DMS153 (cell line): ENCODE results near the gene TPPP2.

ENCODE experiments used
- DNase-seq: peaks from one replicate; lab custom pipeline; 2025; lab: John Stamatoyannopoulos, UW

Gene TPPP2

DNA sequence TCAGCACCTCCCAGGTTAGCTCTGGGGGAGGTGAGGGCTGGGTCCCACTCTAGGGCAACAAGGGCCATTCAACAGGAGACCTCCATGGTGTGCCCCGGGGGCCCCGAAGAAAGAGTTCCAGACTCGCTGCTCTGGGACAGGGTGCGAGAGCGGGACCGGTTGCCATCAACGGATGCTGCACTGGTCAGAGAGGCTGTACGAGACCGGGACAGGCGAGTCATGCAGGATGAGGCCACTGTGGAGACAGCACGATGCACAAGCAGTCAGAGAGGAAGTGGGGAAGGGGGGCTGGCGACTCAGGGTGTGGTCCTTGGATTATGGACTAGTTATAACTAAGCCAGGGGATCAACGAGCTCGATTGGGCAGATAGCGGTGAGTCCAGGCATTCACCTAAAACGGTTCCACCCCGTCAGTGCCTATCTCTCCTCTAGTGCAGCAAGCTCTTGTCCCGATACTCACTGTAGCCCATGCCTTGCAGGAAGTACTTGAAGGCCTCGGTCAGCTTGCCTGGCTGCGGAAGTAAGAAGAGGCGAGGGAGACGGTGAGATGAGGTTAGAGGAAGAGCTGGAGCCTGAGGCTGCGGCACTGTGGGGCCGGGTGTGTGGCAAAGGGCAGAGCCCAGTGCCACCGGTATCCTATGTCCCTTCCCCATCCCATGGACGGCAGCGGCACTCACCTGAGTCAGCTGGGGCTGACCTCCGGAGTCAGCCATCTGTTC lies 12.3 kb upstream of the TPPP2 start:
- no peak for DNase-seq

DNA sequence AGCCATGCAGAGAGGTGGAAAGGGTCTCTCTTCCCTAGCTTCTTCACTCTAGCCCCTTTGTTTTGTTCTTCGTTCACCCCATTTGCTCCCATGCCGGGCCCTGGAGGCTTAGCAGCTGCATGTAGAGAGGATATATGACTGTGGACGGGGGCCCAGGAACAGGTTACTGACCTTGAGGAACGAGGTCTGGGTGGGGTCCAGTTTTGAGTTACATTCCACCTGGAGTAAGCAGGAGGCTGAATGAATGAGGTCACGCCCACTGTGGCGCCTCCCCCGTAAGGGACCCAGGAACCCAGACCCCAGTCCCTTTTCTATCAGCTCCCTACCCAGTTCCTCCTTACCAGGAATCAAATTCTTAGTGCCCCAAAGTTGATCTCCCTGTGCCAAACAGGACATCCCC lies 11.7 kb upstream of the TPPP2 start:
- no peak for DNase-seq

DNA sequence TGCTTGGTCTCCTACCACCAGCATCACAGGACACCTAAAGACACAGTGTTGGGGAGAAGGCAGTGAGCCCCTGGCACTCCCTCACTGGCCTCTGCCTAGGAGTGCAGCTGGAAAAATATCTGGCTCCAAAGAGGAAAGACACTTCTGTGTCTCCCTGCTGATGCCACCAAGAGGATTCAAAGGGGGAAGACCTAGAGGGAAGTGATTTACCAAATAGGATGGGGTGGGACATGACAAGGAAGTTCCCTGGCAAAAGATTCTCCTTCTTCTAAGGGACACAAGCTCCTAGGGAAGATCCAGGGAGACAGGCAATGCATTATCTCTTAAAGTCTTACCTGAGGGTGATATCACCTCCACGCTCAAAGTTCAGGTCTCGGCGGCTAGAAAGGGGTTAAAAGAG lies 11.2 kb upstream of the TPPP2 start:
- no peak for DNase-seq

DNA sequence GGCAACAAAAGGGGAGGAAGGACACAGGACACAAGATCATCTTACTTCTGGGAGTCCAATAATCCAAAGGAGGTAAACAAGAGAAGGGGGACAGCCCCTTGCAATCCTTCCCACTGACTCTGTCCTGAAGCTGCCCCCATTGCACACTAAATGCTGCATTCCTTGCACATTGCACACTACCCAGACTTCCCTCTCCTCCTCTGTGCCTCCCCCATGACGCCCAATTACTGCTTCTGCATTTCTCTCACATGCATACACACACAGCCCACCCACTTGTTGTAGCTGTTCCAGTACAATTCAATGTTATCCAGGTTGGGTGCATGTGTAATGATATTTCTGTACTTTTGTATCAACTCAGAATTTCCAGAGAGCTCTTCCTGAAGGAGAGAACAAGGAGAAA lies 10.7 kb upstream of the TPPP2 start:
- no peak for DNase-seq

DNA sequence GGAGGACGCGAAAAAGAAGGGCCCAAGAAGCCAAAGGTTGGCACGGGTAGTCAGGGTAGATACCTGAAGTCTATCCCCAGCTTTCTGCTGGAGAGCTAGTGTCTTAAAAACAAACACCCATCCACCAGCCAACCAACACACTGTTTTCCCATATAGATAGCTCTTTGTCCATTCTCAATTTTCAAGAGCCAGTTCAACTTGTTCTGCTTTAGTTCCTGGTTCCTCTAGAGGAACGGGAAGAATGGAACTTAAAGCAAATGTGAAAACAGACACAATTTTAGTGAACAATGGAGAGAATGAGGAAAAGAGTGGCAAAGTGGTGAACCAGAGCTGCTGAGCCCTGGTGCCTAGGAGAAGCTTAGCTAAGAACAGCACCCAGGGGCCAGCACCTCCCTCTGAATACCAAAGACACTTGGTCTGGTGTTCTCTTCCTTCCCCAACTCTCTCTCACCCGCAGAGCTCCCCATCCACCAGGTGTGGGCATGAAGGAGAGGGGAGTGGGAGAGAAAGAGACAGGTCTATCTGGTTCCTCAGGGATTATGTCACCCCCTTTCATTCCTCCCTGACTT lies 9.0 kb upstream of the TPPP2 start:
- no peak for DNase-seq

DNA sequence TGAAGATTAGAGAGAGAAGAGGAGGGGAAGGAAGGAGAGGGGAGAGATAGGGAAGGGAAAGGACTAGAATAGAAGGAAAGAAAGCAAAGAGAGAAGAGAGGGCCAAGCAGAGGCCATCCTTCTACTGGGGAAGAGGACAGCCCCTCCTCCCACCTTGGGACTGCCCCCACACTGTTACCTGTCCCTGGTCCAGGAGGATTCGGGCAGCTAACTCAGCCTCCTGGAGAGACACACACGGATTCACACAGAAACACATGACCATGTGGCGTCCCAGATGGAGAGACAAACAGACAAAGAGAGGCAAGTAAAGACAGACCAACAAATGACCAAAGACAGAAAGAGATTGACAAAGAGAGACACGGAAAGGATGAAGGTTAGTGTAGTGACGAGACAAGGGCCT lies 7.3 kb upstream of the TPPP2 start:
- DNase-seq = no peak

DNA sequence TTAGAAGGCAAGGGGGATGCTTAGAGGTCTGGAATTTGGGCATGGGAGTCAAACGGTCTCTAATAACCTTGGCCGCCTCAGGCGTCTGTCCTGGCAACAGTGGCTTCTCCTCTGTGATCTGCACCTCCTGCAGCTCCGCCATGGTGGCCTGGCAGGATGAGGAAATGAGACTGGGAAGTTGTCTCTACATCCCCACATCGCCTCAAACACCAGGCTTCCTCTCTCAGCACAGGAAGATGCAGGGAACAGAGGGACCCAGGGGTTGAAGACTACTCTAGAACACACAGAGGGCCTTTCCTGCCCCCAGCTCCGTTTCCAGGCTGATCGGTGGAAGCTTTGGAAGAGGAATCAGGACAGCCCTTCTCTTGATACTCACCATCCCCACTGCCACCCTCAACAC lies 6.8 kb upstream of the TPPP2 start:
- no peak for DNase-seq

DNA sequence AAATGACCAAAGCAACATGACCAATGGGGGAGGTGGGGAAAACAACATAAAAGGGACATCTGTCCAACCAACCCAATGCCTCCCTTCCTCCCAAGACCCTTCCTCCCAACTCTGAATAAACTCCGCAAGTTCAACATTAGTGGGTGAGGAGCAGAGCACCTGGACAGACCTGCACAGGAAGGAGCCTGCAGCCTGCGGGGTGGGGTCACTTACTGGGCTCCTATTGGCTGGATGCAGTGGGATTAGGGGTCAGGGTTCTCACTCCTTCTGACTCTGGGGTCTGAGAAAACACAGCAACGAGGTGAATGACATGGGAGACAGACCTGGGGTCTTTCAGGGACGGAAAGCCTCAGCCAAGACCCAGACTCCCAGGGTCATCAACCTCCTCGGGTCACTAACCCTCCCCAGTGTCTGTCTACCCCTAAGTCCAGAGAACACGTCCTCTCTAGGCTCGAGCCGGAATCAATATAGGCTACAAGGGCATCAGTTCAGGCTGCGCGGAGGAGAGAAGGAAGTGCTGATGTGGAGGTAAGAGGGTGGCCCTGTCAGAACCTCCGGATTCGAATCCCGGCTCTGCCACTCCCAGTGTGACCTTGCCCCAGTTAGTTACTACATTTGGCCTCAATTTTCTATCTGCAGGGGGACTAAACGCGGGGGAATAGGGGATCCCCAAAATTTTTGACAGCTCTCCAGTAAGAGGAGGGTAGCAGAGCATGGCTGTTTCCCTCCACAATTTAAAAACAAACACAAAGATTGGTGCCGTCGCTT lies 6.0 kb upstream of the TPPP2 start:
- DNase-seq = no peak

DNA sequence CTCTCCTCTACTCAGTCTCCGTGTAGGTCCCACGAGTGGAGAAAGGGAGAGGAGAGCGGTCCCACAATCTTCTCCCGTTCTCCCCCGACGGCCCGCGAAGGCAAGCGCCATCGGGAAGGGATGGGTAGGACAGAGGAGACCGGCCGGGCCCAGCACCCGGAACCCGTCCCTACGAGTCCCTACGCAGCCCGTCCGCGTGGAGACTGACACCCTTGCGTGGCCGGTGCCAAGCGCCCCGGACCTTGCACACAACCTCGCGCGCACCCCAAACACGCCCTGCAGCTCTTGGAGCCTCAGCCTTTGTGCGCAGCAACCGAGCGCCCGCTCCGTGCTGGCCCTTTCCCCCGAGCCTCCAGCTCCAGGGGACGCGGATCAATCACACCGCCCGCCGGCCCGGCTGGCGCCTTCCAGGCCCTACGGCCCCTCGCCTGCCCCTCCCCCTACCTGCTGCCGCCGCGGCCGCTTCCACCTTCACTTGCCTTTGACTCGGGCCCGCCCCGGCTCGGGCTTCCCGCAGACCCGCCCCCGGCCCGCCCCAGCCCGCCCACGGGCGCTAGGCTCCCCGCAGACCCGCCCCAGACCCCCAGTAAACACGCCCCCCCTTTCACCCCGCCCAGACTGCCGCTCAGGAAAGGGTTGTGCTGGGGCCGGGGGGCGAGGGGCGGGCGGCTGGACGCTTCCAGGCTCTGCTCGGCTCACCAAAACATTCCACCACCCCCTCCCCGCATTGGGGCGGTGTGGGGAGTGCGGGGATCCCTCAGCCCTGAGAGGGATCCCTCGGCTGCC lies 5.2 kb upstream of the TPPP2 start, which contains the start of gene NDRG2:
TSS of gene NDRG2 (minus strand) at position 477 of the 786 bp plus-strand sequence. CDS start 1,746 bp downstream, outside the sequence.
- peak; percentile 4 for DNase-seq

DNA sequence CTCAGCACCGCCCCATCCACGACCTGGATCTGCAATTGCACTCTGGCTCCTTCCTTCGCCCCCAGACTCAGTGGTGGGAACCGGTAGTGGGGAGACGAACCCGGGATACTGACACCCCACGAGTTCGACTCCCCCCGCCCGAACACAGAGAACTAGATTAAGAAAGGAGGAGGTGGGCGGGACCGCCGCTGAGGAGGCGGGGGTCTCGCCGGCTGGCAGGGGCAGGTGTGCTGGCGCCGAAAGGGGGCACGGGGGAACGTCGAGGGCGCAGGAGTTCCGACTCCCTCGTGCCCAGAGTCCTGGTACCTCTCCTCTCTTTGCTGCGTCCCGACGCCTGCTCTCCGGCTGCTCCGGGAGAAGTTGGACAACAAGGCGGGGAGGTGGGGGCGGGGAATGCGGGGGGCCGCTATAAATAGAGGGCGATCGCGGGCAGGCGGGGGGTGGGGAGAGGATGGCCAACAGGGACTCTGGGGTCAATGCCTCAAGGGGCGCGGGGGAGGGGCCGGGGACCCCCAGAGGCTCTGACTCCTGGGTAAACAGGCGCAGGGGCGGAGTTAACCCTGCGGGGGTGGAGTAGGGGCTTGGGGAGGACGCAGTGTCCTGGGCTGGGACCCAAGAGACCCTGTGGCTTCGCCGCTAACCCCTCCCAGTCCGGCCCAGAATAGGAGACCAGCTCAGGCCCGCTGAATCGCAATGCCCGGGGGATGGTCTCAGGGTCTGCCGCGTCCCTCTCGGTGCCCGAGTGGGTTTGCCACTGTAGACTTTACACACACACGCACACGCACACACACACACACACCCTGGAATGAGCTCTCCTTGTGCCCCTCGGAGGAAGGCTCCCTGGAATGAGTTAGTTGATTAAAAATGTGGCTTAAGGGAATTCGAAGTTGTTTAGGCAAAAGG lies 4.4 kb upstream of the TPPP2 start:
- no peak for DNase-seq

DNA sequence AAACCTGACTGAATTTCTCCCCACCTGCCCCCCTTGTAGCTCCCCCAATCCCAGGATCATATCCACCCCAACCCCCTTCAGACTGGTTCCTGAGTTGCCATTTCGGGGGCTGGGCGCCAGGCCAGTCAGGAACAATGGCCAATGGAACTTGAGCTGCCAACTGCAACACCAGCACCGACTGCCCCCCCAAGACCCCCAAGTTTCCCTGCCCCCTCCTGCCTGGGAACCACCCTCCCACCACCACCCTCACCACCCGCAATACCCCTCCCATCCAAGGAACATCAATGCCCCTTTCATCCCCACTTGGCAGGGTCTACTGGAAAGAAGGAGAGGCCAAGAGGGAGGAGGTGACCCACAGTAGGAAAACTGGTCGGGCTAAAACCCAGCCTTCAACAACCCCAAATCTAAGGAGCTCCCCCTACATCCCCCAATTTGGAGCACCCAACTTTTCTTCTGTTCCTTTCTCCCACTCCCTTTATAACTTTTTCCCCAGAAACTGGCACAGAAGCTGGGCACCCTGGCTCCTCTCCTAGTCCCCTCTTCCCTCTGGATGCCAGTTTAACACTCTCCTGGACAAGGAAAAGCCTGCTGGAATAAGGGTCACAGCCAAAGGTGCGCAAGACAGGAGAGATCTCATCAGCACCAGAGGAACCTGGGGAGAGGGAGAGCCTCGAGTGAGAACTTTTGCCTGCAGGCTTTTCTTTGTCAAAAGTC lies 3.6 kb upstream of the TPPP2 start:
- no peak for DNase-seq

DNA sequence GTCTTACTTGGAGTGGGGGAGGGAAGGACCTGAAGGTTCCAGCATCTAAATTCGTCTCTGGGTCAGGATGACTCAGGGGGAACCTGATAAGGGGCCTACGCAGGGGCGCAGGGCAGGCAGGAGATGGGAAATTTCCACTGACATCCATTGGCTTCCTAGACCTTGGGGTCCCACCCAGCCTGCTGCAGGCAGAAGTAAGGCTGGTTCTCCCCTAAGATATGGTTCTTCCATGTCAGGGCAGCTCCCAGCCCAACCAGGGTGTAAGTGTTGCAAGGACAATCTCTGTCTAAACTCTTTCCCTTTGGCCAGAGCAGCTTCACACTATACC lies 3.1 kb upstream of the TPPP2 start:
- DNase-seq = no peak

DNA sequence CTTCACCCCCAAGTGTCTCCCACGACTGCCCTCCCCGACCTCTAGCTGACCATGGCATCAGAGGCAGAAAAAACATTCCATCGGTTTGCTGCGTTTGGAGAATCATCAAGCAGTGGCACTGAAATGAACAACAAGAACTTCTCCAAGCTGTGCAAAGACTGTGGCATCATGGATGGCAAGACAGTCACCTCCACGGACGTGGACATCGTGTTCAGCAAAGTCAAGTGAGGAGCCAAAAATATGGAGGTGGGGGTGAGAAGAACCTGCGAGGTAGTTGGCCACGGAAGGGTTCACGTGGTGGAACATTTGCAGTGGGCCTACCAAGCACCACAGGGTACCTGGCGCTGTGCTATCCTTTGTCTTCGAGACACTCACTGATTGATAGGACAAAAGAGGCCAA lies 514 bp downstream of the TPPP2 start:
- DNase-seq = no peak

DNA sequence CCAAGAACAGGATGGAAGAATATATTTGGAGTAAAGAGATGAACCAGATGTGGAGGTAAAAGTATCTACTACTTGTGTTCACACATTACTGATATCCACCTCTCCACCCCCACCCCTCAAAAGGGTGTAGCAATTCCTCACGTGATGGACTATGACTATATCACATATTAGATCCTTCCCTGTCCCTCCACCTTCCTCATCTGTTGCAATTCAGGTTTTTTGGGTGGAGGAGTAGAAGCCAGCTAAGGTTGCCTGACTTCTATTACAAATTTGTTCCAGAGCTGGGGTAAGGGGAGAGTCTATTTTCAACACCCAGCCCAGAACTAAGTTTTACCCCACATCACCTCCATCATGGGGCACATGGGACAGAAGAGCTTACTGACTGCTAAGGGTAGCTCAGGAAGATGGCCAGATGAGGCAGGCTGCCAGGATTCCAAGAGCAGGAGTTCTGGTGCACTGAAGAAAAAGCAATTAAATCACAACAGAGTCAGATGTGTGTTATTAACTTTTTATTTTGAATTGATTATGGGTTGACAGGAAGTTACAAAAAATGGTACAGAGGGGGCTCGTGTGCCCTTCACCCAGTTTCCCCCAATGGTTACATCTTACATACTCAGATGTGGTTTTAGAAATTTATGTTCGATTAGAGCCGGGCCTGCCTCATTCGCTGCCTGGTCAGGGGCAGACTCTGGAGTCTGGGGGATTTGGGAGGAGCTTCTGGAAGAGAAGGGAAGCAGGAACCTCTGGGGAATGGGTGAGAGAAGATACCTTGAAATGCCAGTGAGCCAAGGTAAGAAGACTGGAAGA lies 2.5 kb downstream of the TPPP2 start:
- DNase-seq = no peak

DNA sequence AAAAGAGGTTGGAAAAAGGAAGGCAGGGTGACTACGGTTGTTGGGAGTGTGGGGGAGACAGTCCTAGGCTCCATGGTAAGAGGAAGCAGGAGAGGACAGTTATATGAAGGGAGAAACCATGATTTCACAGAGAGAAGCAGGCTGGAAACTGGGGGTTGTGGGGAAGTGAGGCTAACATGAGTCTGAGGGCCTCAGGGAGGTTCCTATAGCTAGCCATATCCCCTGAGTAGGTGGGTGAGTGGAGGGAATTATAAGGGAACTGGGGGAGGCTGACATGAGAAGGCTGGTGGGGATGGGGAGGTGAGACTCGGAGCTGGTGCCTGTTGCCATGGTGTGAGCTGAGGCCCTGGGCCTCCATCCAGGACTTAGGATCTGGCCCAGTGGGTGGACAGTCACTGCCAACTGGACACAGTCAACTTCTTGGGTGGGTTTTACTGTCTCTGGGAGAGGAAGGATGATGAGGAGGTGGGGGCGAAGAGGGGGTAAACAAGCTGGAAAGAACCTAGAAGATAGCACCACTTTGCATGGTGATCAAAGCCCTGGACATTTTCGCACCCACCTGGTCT lies 3.2 kb downstream of the TPPP2 start:
- no peak for DNase-seq

DNA sequence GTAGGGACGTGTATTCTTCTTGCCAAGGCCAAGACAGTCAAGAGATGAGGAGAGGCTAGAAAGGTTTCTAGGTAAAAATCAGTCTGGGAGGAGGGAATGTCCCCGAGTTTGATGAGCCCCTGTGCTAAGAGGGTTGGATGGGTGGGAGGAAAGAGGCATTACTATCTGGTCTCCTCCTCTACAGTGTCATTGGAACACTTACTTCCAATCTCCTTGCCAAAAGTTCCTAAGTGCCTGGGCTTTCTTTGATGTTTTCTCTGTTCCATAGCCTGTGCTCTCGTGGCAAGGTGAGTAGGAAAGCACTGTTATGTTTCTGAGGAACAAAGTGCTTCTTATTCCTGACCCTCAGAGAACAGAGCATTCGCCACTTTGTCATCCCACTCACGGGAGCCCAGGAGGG lies 4.7 kb downstream of the TPPP2 start, which contains the start of gene RNASE13:
TSS of gene RNASE13 (minus strand) at position 101 of the 400 bp plus-strand sequence. CDS start 519 bp downstream, outside the sequence.
- DNase-seq = no peak

DNA sequence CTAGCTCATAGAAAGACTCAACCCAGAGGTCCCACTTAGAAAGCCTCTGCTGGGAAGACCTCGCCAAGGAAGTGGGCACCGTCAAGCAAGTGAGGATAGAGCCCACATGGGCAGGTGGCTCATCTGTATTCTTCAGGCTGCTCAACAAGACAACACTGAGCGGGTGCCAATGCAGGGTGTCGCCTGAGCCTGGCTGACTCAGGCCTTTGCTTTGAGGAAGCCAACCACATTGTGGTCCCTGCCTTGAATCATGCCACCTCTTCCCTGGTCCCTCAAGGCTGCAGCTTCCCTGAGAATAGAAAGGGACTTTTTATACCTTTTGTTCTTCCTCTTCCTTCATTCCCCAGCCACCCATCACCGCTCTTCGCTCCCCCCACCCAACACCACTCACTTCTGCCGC lies 6.7 kb downstream of the TPPP2 start:
- no peak for DNase-seq

DNA sequence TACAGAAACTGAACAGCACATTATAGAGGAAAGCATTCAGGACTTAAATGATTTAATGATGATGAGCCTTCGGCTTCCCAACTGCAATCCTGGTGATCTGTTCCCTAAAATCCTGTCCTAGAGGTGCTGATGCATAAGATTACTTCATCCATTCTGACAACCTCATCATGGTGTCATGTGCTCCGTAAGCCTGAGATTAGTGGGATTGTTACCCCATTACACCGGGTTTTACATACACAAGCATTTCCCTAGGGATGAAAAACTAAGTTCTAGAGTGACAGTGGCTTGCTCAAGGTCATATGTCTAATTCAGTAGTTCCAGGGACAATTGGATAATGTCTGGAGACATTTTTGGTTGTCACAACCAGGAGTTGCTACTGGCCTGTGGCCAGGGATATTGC lies 7.1 kb downstream of the TPPP2 start:
- DNase-seq = no peak
